ENCODE measurements around the gene VSIR.

DNA sequence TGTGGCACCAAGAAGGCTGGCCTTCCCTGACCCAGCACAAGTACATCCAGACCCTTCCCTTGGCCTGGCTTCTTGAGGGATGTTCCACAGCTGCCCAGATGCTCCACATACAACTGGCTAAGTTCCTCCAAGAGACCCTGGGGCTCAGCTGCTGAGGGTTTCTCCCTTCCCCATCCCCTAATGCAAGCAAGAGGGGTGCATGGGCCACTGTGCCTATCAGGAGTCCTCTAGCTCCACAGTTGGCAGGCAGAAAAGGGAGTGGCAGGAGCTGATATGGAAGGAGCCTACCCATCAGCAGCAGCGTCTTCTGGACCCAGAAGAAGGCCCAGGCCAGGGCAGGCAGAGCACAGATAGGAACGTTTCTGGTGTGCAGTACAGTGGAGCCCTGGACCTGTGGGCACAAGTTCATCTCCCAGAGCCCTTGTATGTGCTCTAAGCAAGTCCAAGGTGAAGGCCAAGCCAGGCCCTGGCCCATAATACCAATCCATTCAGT, 26.2 kb downstream of the VSIR start:
- TF ChIP-seq POLR2AphosphoS5 (IDR thresholded peaks at IDR 0.05; ENCODE audit: low read depth, low read length) (no peak), TAF1 (IDR thresholded peaks at IDR 0.05; ENCODE audit: low read depth, low read length) (no peak), POLR2A (IDR thresholded peaks at IDR 0.05; ENCODE audit: low read depth, low read length) (no peak)
